ENCODE measurements around the gene COMMD3. TPM values are rescaled to one million over a fixed set of nuclear protein-coding genes. Genes with fewer than 3 reads are reported as not detected.
A peak's percentile ranks its signal among the peaks of the same experiment; 100 is the strongest.

COMMD3 gene
- total RNA-seq, 2 donors from 2014 or later: 10.4 to 14.9 TPM

GRCh38 chr10:22293747-22294404, 22.3 kb upstream of the COMMD3 start:
- WGBS, 2 experiments (ENCODE audit: insufficient coverage in 1 of 2, insufficient read length in 1 of 2): 98 to 100% methylated on average over 1 to 3 of the region's 3 CpGs
- H3K27me3 Mint-ChIP-seq (ENCODE audit: insufficient read depth): peaks cover 6% of the 10 kb centered on the region

GRCh38 chr10:22294694-22295093, 21.5 kb upstream of the COMMD3 start:
- Mint-ChIP-seq H3K27ac (no peak overlapping the region), H3K36me3 (ENCODE audit: low read depth) (no peaks in the 10 kb centered on the region), H3K9me3 (no peaks in the 10 kb centered on the region), H3K27me3 (ENCODE audit: insufficient read depth) (peaks cover 6% of the 10 kb centered on the region), H3K4me3 (no peak overlapping the region), H3K4me1 (peaks cover 7% of the 10 kb centered on the region)
- TF ChIP-seq CTCF (conservative IDR thresholded peaks at IDR 0.05): no peak
- Histone ChIP-seq H3K27me3 (ENCODE audit: control insufficient read depth, insufficient read depth, low read length, poor library complexity, severe bottlenecking) (peaks cover 7% of the 10 kb centered on the region), H3K27ac (ENCODE audit: low read depth, low read length) (no peak overlapping the region), H3K4me3 (ENCODE audit: low read length) (no peak overlapping the region), H3K36me3 (ENCODE audit: control insufficient read depth, insufficient read depth, low read length) (no peaks in the 10 kb centered on the region), H3K4me1 (ENCODE audit: control insufficient read depth, insufficient read depth, low read length) (no peaks in the 10 kb centered on the region), H3K9me3 (ENCODE audit: control insufficient read depth, low read length) (no peaks in the 10 kb centered on the region), H3K9ac (ENCODE audit: extremely low read depth, low read length, poor library complexity, severe bottlenecking) (no peak overlapping the region)
- no peak for DNase-seq
- 79% methylated on average over 2 of the region's 2 CpGs; no CpG with 5 or more reads in 1 of the 2 experiments for WGBS, 2 experiments (ENCODE audit: insufficient coverage in 1 of 2, insufficient read length in 1 of 2)

More at GRCh38 chr10:22293747-22294404, 22.3 kb upstream of the COMMD3 start:
- Histone ChIP-seq H3K27me3 (ENCODE audit: control insufficient read depth, insufficient read depth, low read length, poor library complexity, severe bottlenecking) (peaks cover 7% of the 10 kb centered on the region), H3K9me3 (ENCODE audit: control insufficient read depth, low read length) (no peaks in the 10 kb centered on the region), H3K4me1 (ENCODE audit: control insufficient read depth, insufficient read depth, low read length) (no peaks in the 10 kb centered on the region), H3K4me3 (ENCODE audit: low read length) (no peak overlapping the region), H3K27ac (ENCODE audit: low read depth, low read length) (no peak overlapping the region), H3K9ac (ENCODE audit: extremely low read depth, low read length, poor library complexity, severe bottlenecking) (no peak overlapping the region), H3K36me3 (ENCODE audit: control insufficient read depth, insufficient read depth, low read length) (no peaks in the 10 kb centered on the region)
- no peaks in the 10 kb centered on the region for H3K36me3 Mint-ChIP-seq (ENCODE audit: low read depth)
- no peak for TF ChIP-seq CTCF (conservative IDR thresholded peaks at IDR 0.05)
- no peak overlapping the region for H3K4me3 Mint-ChIP-seq
- no peaks in the 10 kb centered on the region for H3K9me3 Mint-ChIP-seq
- no peak overlapping the region for H3K27ac Mint-ChIP-seq
- H3K4me1 Mint-ChIP-seq: peaks cover 7% of the 10 kb centered on the region
- DNase-seq: no peak

DNA sequence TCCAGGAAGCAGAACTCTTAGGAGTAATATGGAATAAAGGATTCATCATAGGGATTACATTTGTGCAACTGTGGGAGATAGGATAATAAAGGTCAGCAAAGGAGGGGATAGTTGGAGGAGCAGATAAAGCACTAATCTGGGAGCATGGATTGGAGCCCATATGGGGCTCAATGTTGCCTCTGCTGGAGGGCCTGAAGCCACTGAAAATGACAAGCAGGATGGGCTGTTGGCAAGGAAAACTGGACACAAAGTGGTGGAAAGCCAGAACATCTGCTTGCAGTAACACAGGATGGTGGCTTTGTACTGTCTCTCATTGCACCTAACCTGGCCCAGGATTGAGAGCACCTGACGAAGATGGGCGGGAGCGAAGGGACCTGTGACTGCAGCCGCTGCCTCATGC, 15.0 kb upstream of the COMMD3 start:
- H3K27me3 Mint-ChIP-seq (ENCODE audit: insufficient read depth): peaks cover 8% of the 10 kb centered on the region
- H3K27ac ChIP-seq (ENCODE audit: low read depth, low read length): no peak overlapping the region
- no peaks in the 10 kb centered on the region for H3K9me3 ChIP-seq (ENCODE audit: control insufficient read depth, low read length)
- WGBS, 2 experiments (ENCODE audit: insufficient coverage in 1 of 2, insufficient read length in 1 of 2): 89 to 96% methylated on average over 4 of the region's 4 CpGs
- H3K36me3 ChIP-seq (ENCODE audit: control insufficient read depth, insufficient read depth, low read length): no peaks in the 10 kb centered on the region
- no peak overlapping the region for H3K4me3 ChIP-seq (ENCODE audit: low read length)
- no peak overlapping the region for H3K9ac ChIP-seq (ENCODE audit: extremely low read depth, low read length, poor library complexity, severe bottlenecking)
- peak; percentile 63 for TF ChIP-seq CTCF (conservative IDR thresholded peaks at IDR 0.05)
- peaks cover 7% of the 10 kb centered on the region for H3K27me3 ChIP-seq (ENCODE audit: control insufficient read depth, insufficient read depth, low read length, poor library complexity, severe bottlenecking)
- no peaks in the 10 kb centered on the region for H3K4me1 Mint-ChIP-seq
- H3K4me3 Mint-ChIP-seq: no peak overlapping the region
- DNase-seq: peak; percentile 56
- H3K27ac Mint-ChIP-seq: no peak overlapping the region
- H3K4me1 ChIP-seq (ENCODE audit: control insufficient read depth, insufficient read depth, low read length): no peaks in the 10 kb centered on the region
- no peaks in the 10 kb centered on the region for H3K9me3 Mint-ChIP-seq
- no peaks in the 10 kb centered on the region for H3K36me3 Mint-ChIP-seq (ENCODE audit: low read depth)
